Osteoblast (primary cell): ENCODE results near the gene DUSP12. TPM values are rescaled to one million over a fixed set of nuclear protein-coding genes. Genes with fewer than 3 reads are reported as not detected.

Source experiments
- DNase-seq: peaks from one replicate; pipeline ENCODE4 v3.0.0; 2011; ENCODE audit warnings: low spot score, mixed read lengths; ENCODE audit not compliant: insufficient read length; ENCODE audit errors: missing footprints
- H2AFZ ChIP-seq: 2 replicates; pipeline ENCODE4 v1.6.0; 2011; ENCODE audit warnings: mild to moderate bottlenecking, low read length
- H3K27ac ChIP-seq: 2 replicates; pipeline ENCODE4 v1.5.1; 2011; ENCODE audit warnings: mild to moderate bottlenecking, low read depth, low read length, moderate library complexity
- H3K27me3 ChIP-seq: 2 replicates; pipeline ENCODE4 v1.6.0; 2012; ENCODE audit warnings: mild to moderate bottlenecking, control low read depth, inconsistent platforms, low read length, moderate library complexity; ENCODE audit not compliant: insufficient read depth
- H3K36me3 ChIP-seq: 2 replicates; pipeline ENCODE4 v1.5.1; 2011; ENCODE audit warnings: mild to moderate bottlenecking, low read length, control low read depth, moderate library complexity; ENCODE audit not compliant: insufficient read depth
- H3K4me1 ChIP-seq: 2 replicates; pipeline ENCODE4 v1.5.1; 2011; ENCODE audit warnings: mild to moderate bottlenecking, low read length, control low read depth, moderate library complexity; ENCODE audit not compliant: insufficient read depth
- H3K4me2 ChIP-seq: 2 replicates; pipeline ENCODE4 v1.6.0; 2011; ENCODE audit warnings: mild to moderate bottlenecking, low read length; ENCODE audit not compliant: insufficient read depth
- H3K4me3 ChIP-seq: fragments of 200-600 bp; sonication (generic); 3 replicates; pipeline ENCODE4 v1.5.1; 2012; ENCODE audit warnings: mild to moderate bottlenecking, low read length, inconsistent platforms; ENCODE audit not compliant: insufficient read depth
- H3K79me2 ChIP-seq: 2 replicates; pipeline ENCODE4 v1.6.0; 2012; ENCODE audit warnings: mild to moderate bottlenecking, low read length, control low read depth, inconsistent platforms; ENCODE audit not compliant: insufficient read depth
- H3K9me3 ChIP-seq: 2 replicates; pipeline ENCODE4 v1.5.1; 2011; ENCODE audit warnings: low read depth, low read length, control low read depth
- H4K20me1 ChIP-seq: 2 replicates; pipeline ENCODE4 v1.6.0; 2012; ENCODE audit warnings: mild to moderate bottlenecking, low read length, control low read depth; ENCODE audit not compliant: insufficient read depth
- CTCF ChIP-seq: IDR thresholded peaks from 2 replicates; pipeline ENCODE4 v1.5.1; 2011; ENCODE audit warnings: mild to moderate bottlenecking, low read depth, low read length, moderate library complexity; ENCODE audit errors: extremely low read depth
- total RNA-seq: library from RNA; depleted of rRNA; stranded (reverse); fragments of >200 nt; gene quantifications from 2 replicates; pipeline ENCODE4 v1.2.3, GENCODE V29; 2012

DUSP12 gene
- total RNA-seq, 1 donor, result 20.6 TPM

- no peaks in the 10 kb centered on the region for H3K36me3 ChIP-seq
- H3K27me3 ChIP-seq, result no peaks in the 10 kb centered on the region
- no peaks in the 10 kb centered on the region for H3K79me2 ChIP-seq
- no peak overlapping the region for H3K4me3 ChIP-seq
- H2AFZ ChIP-seq, result no peak overlapping the region
- no peak overlapping the region for H3K4me2 ChIP-seq
- H3K27ac ChIP-seq, result peak overlapping the region; percentile 80
- H3K9me3 ChIP-seq, result no peaks in the 10 kb centered on the region
- no peaks in the 10 kb centered on the region for H4K20me1 ChIP-seq
- no peak for DNase-seq
- H3K4me1 ChIP-seq, result peaks cover 41% of the 10 kb centered on the region
- TF ChIP-seq CTCF, result no peak
Observed at GRCh38 chr1:161731981-161732718, 17.4 kb upstream of the DUSP12 start.

GRCh38 chr1:161733526-161733925 is 16.1 kb upstream of the DUSP12 start:
- H3K36me3 ChIP-seq, result no peaks in the 10 kb centered on the region
- peak overlapping the region; percentile 80 for H3K27ac ChIP-seq
- TF ChIP-seq CTCF, result no peak
- H3K9me3 ChIP-seq, result no peaks in the 10 kb centered on the region
- H3K79me2 ChIP-seq, result no peaks in the 10 kb centered on the region
- no peaks in the 10 kb centered on the region for H4K20me1 ChIP-seq
- H3K4me1 ChIP-seq, result peaks cover 33% of the 10 kb centered on the region
- H3K27me3 ChIP-seq, result no peaks in the 10 kb centered on the region
- peak; percentile 91 for DNase-seq
- no peak overlapping the region for H3K4me2 ChIP-seq
- H3K4me3 ChIP-seq, result no peak overlapping the region
- no peak overlapping the region for H2AFZ ChIP-seq

- no peak for TF ChIP-seq CTCF
- no peak overlapping the region for H3K4me3 ChIP-seq
- H3K36me3 ChIP-seq, result no peaks in the 10 kb centered on the region
- no peaks in the 10 kb centered on the region for H3K79me2 ChIP-seq
- no peak overlapping the region for H3K4me2 ChIP-seq
- no peaks in the 10 kb centered on the region for H3K9me3 ChIP-seq
- no peaks in the 10 kb centered on the region for H3K27me3 ChIP-seq
- no peak overlapping the region for H2AFZ ChIP-seq
- no peak for DNase-seq
- H3K27ac ChIP-seq, result no peak overlapping the region
- H4K20me1 ChIP-seq, result no peaks in the 10 kb centered on the region
- H3K4me1 ChIP-seq, result peaks cover 25% of the 10 kb centered on the region
Observed at GRCh38 chr1:161735837-161736236, 13.7 kb upstream of the DUSP12 start.

- Histone ChIP-seq H2AFZ (peak overlapping the region; percentile 64), H3K79me2 (no peaks in the 10 kb centered on the region), H3K9me3 (no peaks in the 10 kb centered on the region), H3K4me2 (peak overlapping the region; percentile 5), H3K4me3 (no peak overlapping the region), H3K27ac (no peak overlapping the region), H3K36me3 (no peaks in the 10 kb centered on the region), H3K4me1 (peaks cover 25% of the 10 kb centered on the region), H3K27me3 (no peaks in the 10 kb centered on the region), H4K20me1 (no peaks in the 10 kb centered on the region)
- TF ChIP-seq CTCF, result no peak
- DNase-seq, result no peak
Observed at GRCh38 chr1:161736335-161736969, 13.1 kb upstream of the DUSP12 start.
